Measurements from ENCODE around the gene SCYL3. TPM values are rescaled to one million over a fixed set of nuclear protein-coding genes. Genes with fewer than 3 reads are reported as not detected.

The SCYL3 gene, protein sequence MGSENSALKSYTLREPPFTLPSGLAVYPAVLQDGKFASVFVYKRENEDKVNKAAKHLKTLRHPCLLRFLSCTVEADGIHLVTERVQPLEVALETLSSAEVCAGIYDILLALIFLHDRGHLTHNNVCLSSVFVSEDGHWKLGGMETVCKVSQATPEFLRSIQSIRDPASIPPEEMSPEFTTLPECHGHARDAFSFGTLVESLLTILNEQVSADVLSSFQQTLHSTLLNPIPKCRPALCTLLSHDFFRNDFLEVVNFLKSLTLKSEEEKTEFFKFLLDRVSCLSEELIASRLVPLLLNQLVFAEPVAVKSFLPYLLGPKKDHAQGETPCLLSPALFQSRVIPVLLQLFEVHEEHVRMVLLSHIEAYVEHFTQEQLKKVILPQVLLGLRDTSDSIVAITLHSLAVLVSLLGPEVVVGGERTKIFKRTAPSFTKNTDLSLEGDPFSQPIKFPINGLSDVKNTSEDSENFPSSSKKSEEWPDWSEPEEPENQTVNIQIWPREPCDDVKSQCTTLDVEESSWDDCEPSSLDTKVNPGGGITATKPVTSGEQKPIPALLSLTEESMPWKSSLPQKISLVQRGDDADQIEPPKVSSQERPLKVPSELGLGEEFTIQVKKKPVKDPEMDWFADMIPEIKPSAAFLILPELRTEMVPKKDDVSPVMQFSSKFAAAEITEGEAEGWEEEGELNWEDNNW
- total RNA-seq (2021; ENCODE audit: unreplicated experiment) (7.6 TPM), Bru-seq, nascent RNA (percentile 79 among the genes with signal in this experiment), BruChase-seq, experiment 1, labeled RNA remaining after a 6-hour chase (percentile 53 among the genes with signal in this experiment), BruChase-seq, experiment 2, labeled RNA remaining after a 2-hour chase (percentile 65 among the genes with signal in this experiment)
- polyA plus RNA-seq (2012): 3.5 and 3.7 TPM in 2 replicates
- long read RNA-seq, full-length matches to known transcripts: 5 of 12 reads
- long read RNA-seq, partial matches to known transcripts: 2 of 12 reads
- long read RNA-seq, other reads (novel, unspliced or antisense): 5 of 12 reads

DNA sequence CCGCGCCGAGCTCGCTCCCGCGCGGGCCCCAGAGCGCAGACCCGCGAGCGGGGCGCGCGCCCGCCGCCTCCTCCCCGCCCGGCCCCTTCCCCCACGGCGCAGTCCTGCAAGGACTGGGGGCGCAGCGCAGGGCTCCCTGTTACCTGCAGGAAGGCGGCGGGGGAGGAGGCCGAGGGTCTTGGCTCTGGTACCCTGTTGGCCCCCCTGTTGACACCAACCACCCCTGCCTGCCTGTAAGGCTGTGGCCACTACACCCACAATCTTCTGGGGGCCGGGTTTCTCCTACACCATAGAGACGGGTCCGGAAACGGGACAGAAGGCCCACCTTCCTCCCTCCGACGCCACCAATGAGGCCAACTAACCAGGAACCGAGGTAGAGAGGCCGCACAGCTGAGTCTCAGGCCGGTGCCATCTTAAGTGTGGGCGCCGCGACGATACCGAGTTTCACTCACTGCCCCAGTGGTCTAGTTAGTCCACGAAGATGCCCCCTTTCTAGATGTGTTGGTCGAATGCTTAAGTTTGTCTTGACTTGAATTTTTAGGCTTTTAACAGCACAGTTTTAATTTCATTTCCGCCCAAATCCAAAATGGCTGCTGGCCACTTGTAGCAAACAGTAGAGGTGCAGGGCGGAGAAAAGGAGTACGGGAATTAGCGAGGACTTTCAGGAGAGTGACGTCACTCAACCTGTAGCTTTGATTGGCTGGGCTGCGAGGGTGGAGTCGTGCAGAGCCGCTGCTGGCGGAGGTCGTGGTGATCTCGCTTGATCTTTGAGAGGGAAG is at the start of gene SCYL3:
Gene SCYL3 (minus strand): TSS at position 252 of the 779 bp plus-strand sequence. CDS start 5,056 bp downstream, outside the sequence.
- peak within 1 kb of the TSS; percentile 36 for H2AFZ ChIP-seq (ENCODE audit: low read depth, low read length, poor library complexity, severe bottlenecking)
- H3K9me3 ChIP-seq (ENCODE audit: control insufficient read depth in 1 of 2, insufficient read depth in 1 of 2, low read depth in 1 of 2, low read length in 2 of 2): no peaks in the 10 kb centered on the region
- DNase-seq (ENCODE audit: low read depth, low spot score) (peak; percentile 97), ATAC-seq (peak; percentile 94)
- peaks cover 41% of the 10 kb centered on the region for H3K79me2 ChIP-seq (ENCODE audit: insufficient read depth, low read length)
- H3K4me1 ChIP-seq (ENCODE audit: control insufficient read depth in 1 of 2, insufficient read depth in 2 of 2, low read length in 2 of 2): peaks cover 18 to 31% of the 10 kb centered on the region in 2 experiments
- RAD21 ChIA-PET (ENCODE audit: low non-redundant PET in 1 of 2, low total read pairs in 2 of 2, uncharacterized antibody in 2 of 2, unreplicated experiment in 2 of 2): no interaction called here
- intact Hi-C loops (cut with micrococcal nuclease): no loop called here
- no peaks in the 10 kb centered on the region for H4K20me1 ChIP-seq (ENCODE audit: insufficient read depth)
- peak within 1 kb of the TSS; percentile 80 for H3K27ac ChIP-seq (ENCODE audit: low read depth, low read length)
- POLR2A ChIA-PET: interaction anchor here (0.9 kb wide), 1 partner anchor 17 kb away, joined by 4 read pairs; no protein-coding TSS in a partner anchor
- H3K9ac ChIP-seq (ENCODE audit: low read length): peak within 1 kb of the TSS; percentile 89
- no peaks in the 10 kb centered on the region for H3K36me3 ChIP-seq (ENCODE audit: control insufficient read depth in 1 of 2, insufficient read depth in 2 of 2, low read length in 2 of 2)
- peak within 1 kb of the TSS; percentile 73 to 77 for H3K4me3 ChIP-seq (replicated peaks in 1 of 2; ENCODE audit: low read depth in 1 of 2, low read length in 2 of 2)
- CTCF ChIA-PET: interaction anchor here (1.6 kb wide), 1 partner anchor 1036 kb away, joined by 6 read pairs; no protein-coding TSS in a partner anchor
- H3K4me2 ChIP-seq (ENCODE audit: low read length): peak within 1 kb of the TSS; percentile 90
- no TSS peak for BruUV-seq (replicated peaks)
- no peaks in the 10 kb centered on the region; the same call in 1 of the 2 replicates for H3K27me3 ChIP-seq (ENCODE audit: insufficient read depth, low read length)
- no peaks in the 10 kb centered on the region for H3K9me2 ChIP-seq (ENCODE audit: insufficient read depth)
- TF ChIP-seq SRF (IDR thresholded peaks at IDR 0.05; ENCODE audit: low read depth) (no peak), TCF7L2 (IDR thresholded peaks at IDR 0.05; ENCODE audit: borderline replicate concordance, extremely low read depth, insufficient read depth, insufficient read length) (no peak), ELF1 (IDR thresholded peaks at IDR 0.05; ENCODE audit: borderline replicate concordance, low read depth) (peak; percentile 100), JUND (IDR thresholded peaks at IDR 0.05) (0 out of 2 replicates have a peak, but pooled peaks have one; percentile 7), EZH2phosphoT487 (IDR thresholded peaks at IDR 0.05; ENCODE audit: borderline replicate concordance) (no peak), SIN3A (IDR thresholded peaks at IDR 0.05; ENCODE audit: low read depth) (0 out of 2 replicates have a peak, but pooled peaks have one; percentile 20), POLR2AphosphoS5 (IDR thresholded peaks at IDR 0.05; ENCODE audit: low read depth, low read length) (peak; percentile 90), FOSL1 (IDR thresholded peaks at IDR 0.05; ENCODE audit: low read depth) (no peak), CBX3 (IDR thresholded peaks at IDR 0.05; ENCODE audit: low read depth) (no peak; the same call in 1 of the 2 replicates), CEBPB (IDR thresholded peaks at IDR 0.05; ENCODE audit: low read depth) (no peak), EGR1 (IDR thresholded peaks at IDR 0.05; ENCODE audit: low read depth) (peak; percentile 98), ZNF274 (IDR thresholded peaks at IDR 0.05; ENCODE audit: low read depth, low read length) (no peak), SP1 (IDR thresholded peaks at IDR 0.05; ENCODE audit: low read depth) (peak; percentile 73), RAD21 (IDR thresholded peaks at IDR 0.05; ENCODE audit: low read depth) (no peak), ZFX (IDR thresholded peaks at IDR 0.05) (peak; percentile 42), POLR2A (IDR thresholded peaks at IDR 0.05; ENCODE audit: borderline replicate concordance, extremely low read depth, insufficient read depth, insufficient read length) (peak; percentile 43), EZH2 (IDR thresholded peaks at IDR 0.05) (no peak)
- TF ChIP-seq, protein P1, sequence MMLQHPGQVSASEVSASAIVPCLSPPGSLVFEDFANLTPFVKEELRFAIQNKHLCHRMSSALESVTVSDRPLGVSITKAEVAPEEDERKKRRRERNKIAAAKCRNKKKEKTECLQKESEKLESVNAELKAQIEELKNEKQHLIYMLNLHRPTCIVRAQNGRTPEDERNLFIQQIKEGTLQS (IDR thresholded peaks at IDR 0.05): no peak
- TF ChIP-seq, protein P2, sequence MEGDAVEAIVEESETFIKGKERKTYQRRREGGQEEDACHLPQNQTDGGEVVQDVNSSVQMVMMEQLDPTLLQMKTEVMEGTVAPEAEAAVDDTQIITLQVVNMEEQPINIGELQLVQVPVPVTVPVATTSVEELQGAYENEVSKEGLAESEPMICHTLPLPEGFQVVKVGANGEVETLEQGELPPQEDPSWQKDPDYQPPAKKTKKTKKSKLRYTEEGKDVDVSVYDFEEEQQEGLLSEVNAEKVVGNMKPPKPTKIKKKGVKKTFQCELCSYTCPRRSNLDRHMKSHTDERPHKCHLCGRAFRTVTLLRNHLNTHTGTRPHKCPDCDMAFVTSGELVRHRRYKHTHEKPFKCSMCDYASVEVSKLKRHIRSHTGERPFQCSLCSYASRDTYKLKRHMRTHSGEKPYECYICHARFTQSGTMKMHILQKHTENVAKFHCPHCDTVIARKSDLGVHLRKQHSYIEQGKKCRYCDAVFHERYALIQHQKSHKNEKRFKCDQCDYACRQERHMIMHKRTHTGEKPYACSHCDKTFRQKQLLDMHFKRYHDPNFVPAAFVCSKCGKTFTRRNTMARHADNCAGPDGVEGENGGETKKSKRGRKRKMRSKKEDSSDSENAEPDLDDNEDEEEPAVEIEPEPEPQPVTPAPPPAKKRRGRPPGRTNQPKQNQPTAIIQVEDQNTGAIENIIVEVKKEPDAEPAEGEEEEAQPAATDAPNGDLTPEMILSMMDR (IDR thresholded peaks at IDR 0.05 in 2 of 3, conservative IDR thresholded peaks at IDR 0.05 in 1 of 3; ENCODE audit: borderline replicate concordance in 1 of 3, insufficient read depth in 1 of 3, low read depth in 2 of 3, low read length in 2 of 3): no peak
- TF ChIP-seq, protein P3, sequence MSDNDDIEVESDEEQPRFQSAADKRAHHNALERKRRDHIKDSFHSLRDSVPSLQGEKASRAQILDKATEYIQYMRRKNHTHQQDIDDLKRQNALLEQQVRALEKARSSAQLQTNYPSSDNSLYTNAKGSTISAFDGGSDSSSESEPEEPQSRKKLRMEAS (IDR thresholded peaks at IDR 0.05): 0 out of 2 replicates have a peak, but pooled peaks have one; percentile 20
